ENCODE results near the gene KCTD6. TPM values are rescaled to one million over a fixed set of nuclear protein-coding genes. Genes with fewer than 3 reads are reported as not detected.

Gene KCTD6
- total and polyA plus RNA-seq, 2 of the 8 experiments (the other 6 are each of a cell fraction or from before 2014, with no cell fraction given), result 17.4 to 21.4 TPM

DNA sequence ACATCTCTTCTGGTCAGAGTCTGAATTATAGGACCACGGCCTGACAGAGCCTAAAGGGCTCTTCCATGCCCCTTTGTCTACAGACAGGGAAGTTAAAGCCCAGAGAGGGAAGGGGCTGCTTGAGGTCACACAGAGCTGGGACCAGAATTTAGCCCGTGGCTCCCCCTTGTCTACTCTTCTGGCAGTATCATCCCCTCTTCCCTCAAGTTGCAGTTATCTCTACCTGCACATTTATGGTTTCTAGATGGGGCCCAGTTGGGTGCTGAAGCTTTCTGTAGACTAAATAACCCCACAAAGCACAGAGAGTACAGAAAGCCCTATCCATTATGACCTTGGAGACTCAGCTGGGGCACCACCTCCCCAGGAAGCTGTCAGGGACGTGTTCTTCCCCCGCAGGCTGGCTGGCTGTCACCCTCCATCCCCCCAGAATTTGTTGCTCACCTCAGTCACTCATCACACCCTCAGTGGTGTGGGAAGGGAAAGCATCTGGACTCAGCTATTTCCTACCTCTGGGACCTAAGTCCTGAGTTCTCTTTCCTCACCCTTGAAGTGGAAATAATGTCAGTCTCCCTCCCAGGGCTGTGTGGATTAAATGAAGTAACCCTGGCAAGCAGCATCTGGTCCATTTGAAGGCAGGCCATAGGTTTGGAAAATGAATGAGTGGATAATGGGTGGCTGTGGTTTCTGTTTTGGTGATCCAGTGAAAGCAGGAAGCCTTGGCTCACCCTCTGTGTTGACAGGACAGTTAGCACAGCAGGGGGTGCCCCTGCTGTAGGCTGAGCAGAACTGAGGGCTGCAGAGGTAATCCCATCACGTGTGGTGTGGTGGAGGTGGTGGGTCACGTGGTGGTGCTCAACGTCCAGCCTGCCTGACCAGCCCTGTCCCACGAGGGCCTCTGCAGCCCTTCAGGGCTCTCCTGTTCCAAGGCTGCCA lies 28.8 kb downstream of the KCTD6 start:
- ChIA-PET CTCF (ENCODE audit: partially characterized antibody) (interaction anchor here (0.6 to 6.6 kb wide), 12 partner anchors 9 to 232 kb away, joined by 3 to 64 read pairs (median 3); partner anchors contain the start of gene HTD2), POLR2A (ENCODE audit: partially characterized antibody) (no interaction called here)
- no peak overlapping the region for H4K91ac ChIP-seq (replicated peaks; ENCODE audit: insufficient read length, low read length)
- H3K27ac ChIP-seq (ENCODE audit: low read depth, low read length), result no peak overlapping the region
- no peak overlapping the region for H3K4me2 ChIP-seq (ENCODE audit: insufficient read depth in 1 of 2, low read depth in 2 of 2, low read length in 2 of 2)
- H3K18ac ChIP-seq (ENCODE audit: extremely low read depth, low read length), result no peak overlapping the region
- H2AK5ac ChIP-seq (ENCODE audit: low read depth, low read length), result no peak overlapping the region
- no peaks in the 10 kb centered on the region for H3K36me3 ChIP-seq (ENCODE audit: control insufficient read depth in 2 of 4, insufficient read depth in 4 of 4, low read length in 3 of 4)
- H3K23me2 ChIP-seq (ENCODE audit: low read depth, low read length), result no peaks in the 10 kb centered on the region
- no peaks in the 10 kb centered on the region for H3K9me3 ChIP-seq (ENCODE audit: insufficient read depth in 2 of 2, low read depth in 1 of 2, low read length in 1 of 2)
- WGBS, 2 experiments (ENCODE audit: extremely low coverage in 1 of 2, insufficient coverage in 1 of 2, insufficient read length in 1 of 2, insufficient replicate concordance in 2 of 2, low coverage in 1 of 2, low lambda C conversion rate in 2 of 2, missing lambda C conversion rate in 1 of 2), result 81% methylated on average over 8 of the region's 8 CpGs; no CpG with 5 or more reads in 1 of the 2 experiments
- no peak overlapping the region for H3K23ac ChIP-seq (ENCODE audit: insufficient read length)
- no peak overlapping the region for H3K4me3 ChIP-seq (ENCODE audit: extremely low read depth in 1 of 4, insufficient read depth in 2 of 4, low read depth in 3 of 4, low read length in 4 of 4)
- no peak overlapping the region; the same call in 1 of the 2 replicates for H2BK12ac ChIP-seq (ENCODE audit: low read depth, low read length)
- H2BK5ac ChIP-seq (ENCODE audit: low read depth, low read length), result no peak overlapping the region
- H4K20me1 ChIP-seq (replicated peaks in 1 of 2; ENCODE audit: control insufficient read depth in 1 of 2, insufficient read depth in 2 of 2, low read length in 2 of 2), result no peaks in the 10 kb centered on the region
- H3K56ac ChIP-seq (replicated peaks; ENCODE audit: insufficient read length, low read depth, low read length), result no peak overlapping the region
- peaks cover 0 to 12% (median 6%) of the 10 kb centered on the region in 4 experiments; a peak in 6 of 7 replicates for H3K4me1 ChIP-seq (replicated peaks in 1 of 4; ENCODE audit: control insufficient read depth in 3 of 4, insufficient read depth in 4 of 4, low read length in 3 of 4)
- H2BK15ac ChIP-seq (ENCODE audit: low read length), result 0 out of 2 replicates have a peak overlapping the region, but pooled peaks have one; percentile 93
- FAIRE-seq (no peak), DNase-seq (ENCODE audit: low read depth in 1 of 2, low spot score in 2 of 2) (no peak)
- H4K8ac ChIP-seq (ENCODE audit: extremely low read depth, insufficient read depth, low read length), result no peak overlapping the region
- H3K14ac ChIP-seq (ENCODE audit: insufficient read length), result no peak overlapping the region
- no peak overlapping the region for H4K5ac ChIP-seq (ENCODE audit: insufficient read length, low read depth, low read length)
- no peak overlapping the region for H2BK120ac ChIP-seq (replicated peaks; ENCODE audit: low read depth, low read length)
- TF ChIP-seq, protein P1, sequence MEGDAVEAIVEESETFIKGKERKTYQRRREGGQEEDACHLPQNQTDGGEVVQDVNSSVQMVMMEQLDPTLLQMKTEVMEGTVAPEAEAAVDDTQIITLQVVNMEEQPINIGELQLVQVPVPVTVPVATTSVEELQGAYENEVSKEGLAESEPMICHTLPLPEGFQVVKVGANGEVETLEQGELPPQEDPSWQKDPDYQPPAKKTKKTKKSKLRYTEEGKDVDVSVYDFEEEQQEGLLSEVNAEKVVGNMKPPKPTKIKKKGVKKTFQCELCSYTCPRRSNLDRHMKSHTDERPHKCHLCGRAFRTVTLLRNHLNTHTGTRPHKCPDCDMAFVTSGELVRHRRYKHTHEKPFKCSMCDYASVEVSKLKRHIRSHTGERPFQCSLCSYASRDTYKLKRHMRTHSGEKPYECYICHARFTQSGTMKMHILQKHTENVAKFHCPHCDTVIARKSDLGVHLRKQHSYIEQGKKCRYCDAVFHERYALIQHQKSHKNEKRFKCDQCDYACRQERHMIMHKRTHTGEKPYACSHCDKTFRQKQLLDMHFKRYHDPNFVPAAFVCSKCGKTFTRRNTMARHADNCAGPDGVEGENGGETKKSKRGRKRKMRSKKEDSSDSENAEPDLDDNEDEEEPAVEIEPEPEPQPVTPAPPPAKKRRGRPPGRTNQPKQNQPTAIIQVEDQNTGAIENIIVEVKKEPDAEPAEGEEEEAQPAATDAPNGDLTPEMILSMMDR (IDR thresholded peaks at IDR 0.05; ENCODE audit: control extremely low read depth in 1 of 3, insufficient read depth in 1 of 3, low read depth in 1 of 3, low read length in 3 of 3), result no peak
- TF ChIP-seq HDAC6 (IDR thresholded peaks at IDR 0.05; ENCODE audit: low read depth, low read length) (no peak), RFX5 (IDR thresholded peaks at IDR 0.05; ENCODE audit: borderline replicate concordance, low read depth, low read length) (no peak), HDAC2 (IDR thresholded peaks at IDR 0.05; ENCODE audit: borderline replicate concordance in 1 of 2, low read depth in 2 of 2, low read length in 2 of 2) (no peak), ZNF274 (IDR thresholded peaks at IDR 0.05; ENCODE audit: borderline replicate concordance, extremely low read depth, low read length) (no peak), NRF1 (IDR thresholded peaks at IDR 0.05; ENCODE audit: low read depth, low read length) (no peak)
- no peaks in the 10 kb centered on the region; a peak in 1 of 7 replicates for H3K27me3 ChIP-seq (replicated peaks in 1 of 4; ENCODE audit: control insufficient read depth in 3 of 4, extremely low read depth in 1 of 4, insufficient read depth in 3 of 4, low read length in 3 of 4)
- no peaks in the 10 kb centered on the region for H3K79me1 ChIP-seq (ENCODE audit: low read depth, low read length)
- no peak overlapping the region for H2BK20ac ChIP-seq (ENCODE audit: low read length)
- H3K4ac ChIP-seq (replicated peaks; ENCODE audit: insufficient read length, low read depth, low read length), result no peak overlapping the region
- H3K79me2 ChIP-seq (ENCODE audit: control insufficient read depth in 1 of 2, insufficient read depth in 2 of 2, low read length in 2 of 2), result no peaks in the 10 kb centered on the region
- no peak overlapping the region for H3K9ac ChIP-seq (replicated peaks in 1 of 4; ENCODE audit: extremely low read depth in 1 of 4, low read depth in 3 of 4, low read length in 3 of 4)
- no peak overlapping the region for H2AFZ ChIP-seq (ENCODE audit: low read length)
